SK-N-SH treated with all-trans-retinoic acid at 6 μM for 48 hours (cell line): Measurements from ENCODE around the gene PTPMT1.
"Not testable (repeated sequence)": the region's sequence is repeated elsewhere in the genome, so short reads cannot be mapped to it uniquely, and the experiment has no call there.

Source experiments
- TF ChIP-seq, protein P1 (sequence below): fragments of 250-450 bp; sonication (Bioruptor Pico); IDR thresholded peaks from 2 replicates; pipeline ENCODE4 v1.5.0; 2020; ENCODE audit warnings: mild to moderate bottlenecking, moderate library complexity
- TF ChIP-seq, protein P2 (sequence below): fragments of 250-450 bp; sonication (Bioruptor Pico); IDR thresholded peaks from 2 replicates; pipeline ENCODE4 v1.5.1; 2021; ENCODE audit warnings: mild to moderate bottlenecking, moderate library complexity

DNA sequence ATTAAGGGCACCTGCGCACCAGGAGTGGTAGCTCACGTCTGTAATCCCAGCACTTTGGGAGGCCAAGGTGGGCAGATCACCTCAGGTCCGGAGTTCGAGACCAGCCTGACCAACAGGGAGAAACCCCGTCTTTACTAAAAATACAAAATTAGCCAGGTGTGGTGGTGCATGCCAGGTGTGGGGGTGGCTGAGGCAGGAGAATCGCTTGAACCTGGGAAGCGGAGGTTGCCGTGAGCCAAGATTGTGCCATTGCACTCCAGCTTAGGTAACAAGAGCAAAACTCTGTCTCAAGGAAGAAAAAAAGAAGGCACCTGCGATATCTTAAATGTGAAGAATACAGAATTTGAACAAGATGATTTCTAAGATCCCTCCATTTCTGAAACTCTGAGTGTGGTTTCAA, 39.4 kb upstream of the PTPMT1 start:
- TF ChIP-seq, protein P1, sequence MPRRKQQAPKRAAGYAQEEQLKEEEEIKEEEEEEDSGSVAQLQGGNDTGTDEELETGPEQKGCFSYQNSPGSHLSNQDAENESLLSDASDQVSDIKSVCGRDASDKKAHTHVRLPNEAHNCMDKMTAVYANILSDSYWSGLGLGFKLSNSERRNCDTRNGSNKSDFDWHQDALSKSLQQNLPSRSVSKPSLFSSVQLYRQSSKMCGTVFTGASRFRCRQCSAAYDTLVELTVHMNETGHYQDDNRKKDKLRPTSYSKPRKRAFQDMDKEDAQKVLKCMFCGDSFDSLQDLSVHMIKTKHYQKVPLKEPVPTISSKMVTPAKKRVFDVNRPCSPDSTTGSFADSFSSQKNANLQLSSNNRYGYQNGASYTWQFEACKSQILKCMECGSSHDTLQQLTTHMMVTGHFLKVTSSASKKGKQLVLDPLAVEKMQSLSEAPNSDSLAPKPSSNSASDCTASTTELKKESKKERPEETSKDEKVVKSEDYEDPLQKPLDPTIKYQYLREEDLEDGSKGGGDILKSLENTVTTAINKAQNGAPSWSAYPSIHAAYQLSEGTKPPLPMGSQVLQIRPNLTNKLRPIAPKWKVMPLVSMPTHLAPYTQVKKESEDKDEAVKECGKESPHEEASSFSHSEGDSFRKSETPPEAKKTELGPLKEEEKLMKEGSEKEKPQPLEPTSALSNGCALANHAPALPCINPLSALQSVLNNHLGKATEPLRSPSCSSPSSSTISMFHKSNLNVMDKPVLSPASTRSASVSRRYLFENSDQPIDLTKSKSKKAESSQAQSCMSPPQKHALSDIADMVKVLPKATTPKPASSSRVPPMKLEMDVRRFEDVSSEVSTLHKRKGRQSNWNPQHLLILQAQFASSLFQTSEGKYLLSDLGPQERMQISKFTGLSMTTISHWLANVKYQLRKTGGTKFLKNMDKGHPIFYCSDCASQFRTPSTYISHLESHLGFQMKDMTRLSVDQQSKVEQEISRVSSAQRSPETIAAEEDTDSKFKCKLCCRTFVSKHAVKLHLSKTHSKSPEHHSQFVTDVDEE (CRISPR knock-in tag), result not testable (repeated sequence)
- TF ChIP-seq, protein P2, sequence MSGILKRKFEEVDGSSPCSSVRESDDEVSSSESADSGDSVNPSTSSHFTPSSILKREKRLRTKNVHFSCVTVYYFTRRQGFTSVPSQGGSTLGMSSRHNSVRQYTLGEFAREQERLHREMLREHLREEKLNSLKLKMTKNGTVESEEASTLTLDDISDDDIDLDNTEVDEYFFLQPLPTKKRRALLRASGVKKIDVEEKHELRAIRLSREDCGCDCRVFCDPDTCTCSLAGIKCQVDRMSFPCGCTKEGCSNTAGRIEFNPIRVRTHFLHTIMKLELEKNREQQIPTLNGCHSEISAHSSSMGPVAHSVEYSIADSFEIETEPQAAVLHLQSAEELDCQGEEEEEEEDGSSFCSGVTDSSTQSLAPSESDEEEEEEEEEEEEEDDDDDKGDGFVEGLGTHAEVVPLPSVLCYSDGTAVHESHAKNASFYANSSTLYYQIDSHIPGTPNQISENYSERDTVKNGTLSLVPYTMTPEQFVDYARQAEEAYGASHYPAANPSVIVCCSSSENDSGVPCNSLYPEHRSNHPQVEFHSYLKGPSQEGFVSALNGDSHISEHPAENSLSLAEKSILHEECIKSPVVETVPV, result not testable (repeated sequence)
